ENCODE measurements around the gene FAT4. TPM values are rescaled to one million over a fixed set of nuclear protein-coding genes. Genes with fewer than 3 reads are reported as not detected.

Gene FAT4
- total RNA-seq, 1 experiment from 2014 or later = 3.1 TPM

GRCh38 chr4:125316401-125316790, 1.6 kb downstream of the FAT4 start:
- DNase-seq (ENCODE audit: low read depth) = peak; percentile 40

GRCh38 chr4:125316791-125317524, 2.2 kb downstream of the FAT4 start:
- DNase-seq (ENCODE audit: low read depth) = peak; percentile 63

DNA sequence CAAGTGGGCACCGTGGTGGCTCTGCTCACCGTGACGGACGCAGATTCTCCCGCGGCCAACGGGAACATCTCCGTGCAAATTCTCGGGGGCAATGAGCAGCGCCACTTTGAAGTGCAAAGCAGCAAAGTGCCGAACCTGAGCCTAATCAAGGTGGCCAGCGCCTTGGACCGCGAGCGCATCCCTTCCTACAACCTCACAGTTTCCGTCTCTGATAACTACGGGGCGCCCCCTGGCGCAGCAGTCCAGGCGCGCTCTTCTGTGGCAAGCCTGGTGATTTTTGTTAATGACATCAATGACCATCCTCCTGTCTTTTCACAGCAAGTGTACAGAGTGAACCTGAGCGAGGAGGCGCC, 2.7 kb downstream of the FAT4 start:
- DNase-seq (ENCODE audit: low read depth) = peak; percentile 63

GRCh38 chr4:125319311-125319710, 4.6 kb downstream of the FAT4 start:
- DNase-seq (ENCODE audit: low read depth) = peak; percentile 63

GRCh38 chr4:125321709-125322365, 7.1 kb downstream of the FAT4 start:
- DNase-seq (ENCODE audit: low read depth) = peak; percentile 62

- peak; percentile 55 for DNase-seq (ENCODE audit: low read depth)
Measured at GRCh38 chr4:125322366-125322730, 7.6 kb downstream of the FAT4 start.

DNA sequence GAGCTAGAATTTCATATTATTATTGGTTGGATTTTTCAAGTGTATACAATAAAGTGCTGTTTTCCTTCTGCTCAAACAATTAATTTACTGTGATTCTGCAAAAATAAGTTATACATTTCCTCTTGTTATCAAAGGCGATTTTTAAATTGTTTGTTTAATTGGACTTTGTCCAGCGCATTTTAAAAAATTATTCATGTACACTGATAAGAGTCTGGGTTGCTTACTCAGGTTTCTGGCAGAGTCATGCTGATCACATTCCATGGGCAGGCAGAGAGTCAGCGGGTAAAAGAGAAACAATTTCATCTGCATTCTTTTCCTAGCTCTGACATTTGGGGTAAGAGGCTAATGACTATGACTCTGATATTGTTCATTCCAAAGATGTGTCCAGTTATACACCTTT, 8.9 kb downstream of the FAT4 start:
- peak; percentile 79 for DNase-seq (ENCODE audit: low read depth)

- DNase-seq (ENCODE audit: low read depth) = no peak
Measured at GRCh38 chr4:125325733-125326132, 11.0 kb downstream of the FAT4 start.

- DNase-seq (ENCODE audit: low read depth) = no peak
Measured at GRCh38 chr4:125331116-125331515, 16.4 kb downstream of the FAT4 start.

GRCh38 chr4:125334926-125335325, 20.2 kb downstream of the FAT4 start:
- DNase-seq (ENCODE audit: low read depth) = no peak

DNA sequence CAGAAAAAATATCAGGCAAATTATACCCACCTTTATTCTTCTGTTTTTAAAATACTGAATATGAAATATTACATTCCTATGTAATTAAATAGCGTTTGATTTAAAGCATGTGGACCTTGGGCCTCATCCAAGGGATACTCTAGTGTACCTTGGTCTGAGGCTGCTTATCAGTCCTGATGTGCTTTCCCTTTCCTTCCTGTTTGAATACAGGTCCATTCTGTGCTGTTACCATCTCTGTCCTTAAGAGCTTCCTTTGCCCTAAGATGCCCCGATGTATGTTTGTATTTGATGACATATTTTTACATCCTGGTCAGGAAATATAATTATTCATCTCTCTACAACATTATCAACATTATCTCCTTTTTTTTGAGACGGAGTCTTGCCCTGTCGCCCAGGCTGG, 24.1 kb downstream of the FAT4 start:
- DNase-seq (ENCODE audit: low read depth) = no peak

- DNase-seq (ENCODE audit: low read depth) = no peak
Measured at GRCh38 chr4:125344198-125344597, 29.4 kb downstream of the FAT4 start.

DNA sequence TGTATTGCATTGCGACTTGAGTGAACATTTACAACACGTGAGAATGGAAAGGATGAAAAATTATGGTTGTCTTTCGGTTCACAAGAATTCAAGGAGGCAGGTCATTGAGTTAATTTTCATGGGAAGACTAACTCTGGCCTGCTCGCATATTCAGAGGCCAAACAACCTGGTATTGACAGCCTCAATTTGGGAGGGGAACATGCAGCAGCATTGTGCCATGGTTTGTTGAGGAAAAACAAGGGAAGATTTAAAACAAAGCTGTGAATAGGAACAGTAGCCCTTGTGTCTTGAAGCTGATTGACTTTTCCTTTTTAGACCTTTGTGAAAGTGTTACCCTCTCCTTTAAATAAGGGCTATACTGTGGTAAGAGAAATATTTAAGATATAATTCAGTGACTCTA, 31.9 kb downstream of the FAT4 start:
- no peak for DNase-seq (ENCODE audit: low read depth)

DNA sequence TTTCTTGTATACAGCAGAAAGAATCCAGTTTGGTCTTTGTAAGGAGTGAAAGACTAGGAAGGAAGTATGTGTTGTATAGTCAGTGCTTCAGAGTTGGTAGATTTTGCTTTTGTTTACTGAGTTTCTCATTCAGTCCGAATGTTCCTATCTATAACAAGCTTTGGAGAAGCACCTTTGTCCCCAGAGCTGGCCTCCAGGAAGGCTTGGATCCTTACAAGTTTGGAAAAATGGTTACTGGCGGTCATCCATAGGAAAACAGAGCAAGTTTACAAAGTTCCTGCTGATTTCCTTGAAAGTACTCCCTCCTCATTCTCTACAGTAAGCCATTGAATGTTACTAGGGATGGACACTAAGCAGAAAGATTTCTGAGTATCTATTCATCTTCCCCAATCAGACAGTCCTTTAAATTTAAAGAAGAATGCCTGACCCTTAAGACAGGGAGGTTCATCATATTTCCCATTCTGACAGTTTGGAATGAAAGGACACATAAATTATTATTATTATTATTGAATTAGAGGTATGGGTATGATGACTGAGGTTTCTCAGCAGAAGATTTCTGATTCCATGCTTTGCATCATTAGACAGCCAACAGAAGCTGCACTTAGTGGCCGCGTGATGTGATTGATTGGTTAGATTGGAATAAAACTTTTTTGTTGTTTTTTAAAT, 35.8 kb downstream of the FAT4 start:
- no peak for DNase-seq (ENCODE audit: low read depth)

DNA sequence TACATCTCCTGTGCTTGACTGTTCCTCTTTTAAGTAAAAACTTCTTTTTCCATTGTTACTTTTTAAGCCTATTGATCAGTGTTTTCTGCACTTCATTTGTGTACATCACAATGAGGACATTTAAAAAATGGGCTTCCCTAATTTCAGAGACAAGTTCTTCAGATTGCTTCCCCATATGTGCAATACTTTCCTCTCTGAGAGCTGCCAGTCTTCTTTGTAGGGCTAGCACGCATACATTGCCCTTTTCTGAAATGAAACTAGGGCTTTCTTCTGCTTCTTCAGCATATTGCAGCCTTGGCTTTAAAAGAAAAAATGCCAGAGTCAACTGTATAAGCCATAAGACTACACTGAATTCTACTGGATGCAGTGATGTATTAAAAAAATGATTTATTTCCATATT, 37.8 kb downstream of the FAT4 start:
- no peak for DNase-seq (ENCODE audit: low read depth)

GRCh38 chr4:125353131-125353530, 38.4 kb downstream of the FAT4 start:
- DNase-seq (ENCODE audit: low read depth) = no peak

DNA sequence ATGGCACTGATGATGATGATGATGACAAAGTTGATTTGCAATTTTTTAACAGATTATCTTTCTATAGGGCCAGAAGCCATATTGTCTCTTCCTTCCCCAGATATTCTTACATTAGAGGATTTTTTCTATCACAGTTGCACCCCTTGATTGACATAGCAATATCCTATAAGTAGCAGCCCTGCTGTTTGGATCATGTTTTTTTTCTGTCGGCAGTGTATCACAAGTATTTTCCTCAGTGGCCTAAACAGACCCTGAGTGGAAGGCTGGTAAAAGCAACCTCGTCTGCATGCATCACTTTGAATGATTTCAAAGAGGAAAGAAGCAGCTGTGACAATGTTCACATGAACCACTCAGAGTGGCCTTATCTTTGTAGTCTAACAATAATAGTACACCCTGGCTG, 41.0 kb downstream of the FAT4 start:
- DNase-seq (ENCODE audit: low read depth) = no peak

GRCh38 chr4:125357675-125358074, 42.9 kb downstream of the FAT4 start:
- no peak for DNase-seq (ENCODE audit: low read depth)

- no peak for DNase-seq (ENCODE audit: low read depth)
Measured at GRCh38 chr4:125358453-125358852, 43.7 kb downstream of the FAT4 start.

- no peak for DNase-seq (ENCODE audit: low read depth)
Measured at GRCh38 chr4:125359363-125359762, 44.6 kb downstream of the FAT4 start.

- no peak for DNase-seq (ENCODE audit: low read depth)
Measured at GRCh38 chr4:125359960-125360634, 45.3 kb downstream of the FAT4 start.

DNA sequence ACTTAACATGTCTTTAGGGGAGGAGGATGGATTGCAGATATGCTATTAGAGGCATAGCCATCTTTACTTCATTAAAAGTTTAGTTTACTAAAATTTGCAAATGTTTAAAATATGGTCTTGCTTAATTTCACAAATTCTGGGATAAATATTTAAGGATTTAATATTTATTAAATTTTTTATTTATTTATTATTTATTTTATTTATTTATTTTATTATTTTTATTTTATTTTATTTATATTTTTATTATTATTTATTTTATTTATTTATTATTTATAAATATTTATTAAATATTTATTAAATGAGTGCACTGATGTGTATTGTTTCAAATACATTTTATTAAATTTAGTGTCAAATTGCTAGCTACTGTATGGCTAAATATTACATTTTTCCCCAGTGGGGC, 46.0 kb downstream of the FAT4 start:
- DNase-seq (ENCODE audit: low read depth) = no peak
